Right lobe of liver (tissue), 4 donors: ENCODE measurements around the gene THAP7.

Experiments used
- CTCF ChIP-seq, 4 donors: fragments of 200-600 bp in 3 of 4; fragments of 450-650 bp in 1 of 4; IDR thresholded peaks; one replicate each; pipeline versions ENCODE4 v1.5.1 to v1.8.0; 2016 to 2022; ENCODE audit warnings: antibody characterized with exemption in 4 of 4, mild to moderate bottlenecking in 2 of 4
- POLR2A ChIP-seq: fragments of 450-650 bp; IDR thresholded peaks from one replicate; pipeline ENCODE4 v1.6.1; 2017; ENCODE audit warnings: antibody characterized with exemption, mild to moderate bottlenecking
- donor health status: DM: no; HTN: no; CAD: no.
- donor health status: DM: no; HTN: no; CAD: no.
- donor health status: DM: no; HTN: yes; CAD: no.

GRCh38 chr22:21038405-21038804, 36.5 kb upstream of the THAP7 start:
- TF ChIP-seq CTCF (IDR thresholded peaks at IDR 0.05) (no peak), POLR2A (no peak)
